K562 (cell line): Measurements from ENCODE around the gene ACSBG1. TPM values are rescaled to one million over a fixed set of nuclear protein-coding genes. Genes with fewer than 3 reads are reported as not detected.

Experiments used
- CBFB ChIP-seq: sonication (generic); formaldehyde crosslinking; IDR thresholded peaks from 2 replicates; pipeline ENCODE4 v1.4.0; 2020; ENCODE audit warnings: mild to moderate bottlenecking, missing genetic modification reagents
- NEUROD1 ChIP-seq: fragments of 150-350 bp; IDR thresholded peaks from 2 replicates; pipeline ENCODE4 v1.6.1; 2014; ENCODE audit warnings: borderline replicate concordance, low read length, low read depth; ENCODE audit not compliant: partially characterized antibody
- ZNF668 ChIP-seq: fragments of 250-450 bp; sonication (Bioruptor Pico); IDR thresholded peaks from 2 replicates; pipeline ENCODE4 v1.8.0; 2022; ENCODE audit warnings: mild to moderate bottlenecking, inconsistent platforms
- polyA plus RNA-seq, 8 experiments: library from polyadenylated mRNA; depleted of rRNA in 4 of 8; stranded (reverse) in 5 of 8; unstranded in 3 of 8; fragments of >200 nt; fragmentation: Nextera tagmentation in 2 of 8; fragmentation: Illumina TruSeq in 1 of 8; extraction: Ambion mirVana in 2 of 8; extraction: Trizol in 1 of 8; gene quantifications; 2 replicates each; pipeline versions ENCODE4 v1.2.1 to v1.2.3, GENCODE V29; 2011 to 2014; ENCODE audit warnings: inconsistent platforms in 1 of 8, missing spikeins in 1 of 8
- total RNA-seq, 7 experiments: library from RNA; depleted of rRNA in 6 of 7; stranded (reverse); fragments of >200 nt in 6 of 7; fragmentation: Illumina TruSeq in 2 of 7; extraction: Trizol in 2 of 7; gene quantifications; 2 replicates each; pipeline versions ENCODE4 v1.2.1 to v1.2.3, GENCODE V29; 2011 to 2021; ENCODE audit warnings: low replicate concordance in 1 of 7
- TF ChIP-seq, protein P1 (sequence below): fragments of 450-650 bp; IDR thresholded peaks from 2 replicates; pipeline ENCODE4 v1.6.1; 2016; ENCODE audit warnings: mild to moderate bottlenecking, moderate library complexity
- TF ChIP-seq, protein P2 (sequence below): IDR thresholded peaks from 3 replicates; pipeline ENCODE4 v1.6.1; 2011; ENCODE audit warnings: borderline replicate concordance, mild to moderate bottlenecking, moderate library complexity; ENCODE audit not compliant: insufficient read length; ENCODE audit errors: extremely low read depth
- TF ChIP-seq, protein P3 (sequence below): sonication (generic); formaldehyde crosslinking; IDR thresholded peaks from 2 replicates; pipeline ENCODE4 v1.8.1; 2023; ENCODE audit warnings: missing genetic modification reagents, mild to moderate bottlenecking, borderline replicate concordance

ACSBG1 gene
- total and polyA plus RNA-seq, 9 of the 15 experiments (the other 6 are each of a cell fraction or from before 2014, with no cell fraction given), result 0.36 to 6.4 (median 2.5) TPM

DNA sequence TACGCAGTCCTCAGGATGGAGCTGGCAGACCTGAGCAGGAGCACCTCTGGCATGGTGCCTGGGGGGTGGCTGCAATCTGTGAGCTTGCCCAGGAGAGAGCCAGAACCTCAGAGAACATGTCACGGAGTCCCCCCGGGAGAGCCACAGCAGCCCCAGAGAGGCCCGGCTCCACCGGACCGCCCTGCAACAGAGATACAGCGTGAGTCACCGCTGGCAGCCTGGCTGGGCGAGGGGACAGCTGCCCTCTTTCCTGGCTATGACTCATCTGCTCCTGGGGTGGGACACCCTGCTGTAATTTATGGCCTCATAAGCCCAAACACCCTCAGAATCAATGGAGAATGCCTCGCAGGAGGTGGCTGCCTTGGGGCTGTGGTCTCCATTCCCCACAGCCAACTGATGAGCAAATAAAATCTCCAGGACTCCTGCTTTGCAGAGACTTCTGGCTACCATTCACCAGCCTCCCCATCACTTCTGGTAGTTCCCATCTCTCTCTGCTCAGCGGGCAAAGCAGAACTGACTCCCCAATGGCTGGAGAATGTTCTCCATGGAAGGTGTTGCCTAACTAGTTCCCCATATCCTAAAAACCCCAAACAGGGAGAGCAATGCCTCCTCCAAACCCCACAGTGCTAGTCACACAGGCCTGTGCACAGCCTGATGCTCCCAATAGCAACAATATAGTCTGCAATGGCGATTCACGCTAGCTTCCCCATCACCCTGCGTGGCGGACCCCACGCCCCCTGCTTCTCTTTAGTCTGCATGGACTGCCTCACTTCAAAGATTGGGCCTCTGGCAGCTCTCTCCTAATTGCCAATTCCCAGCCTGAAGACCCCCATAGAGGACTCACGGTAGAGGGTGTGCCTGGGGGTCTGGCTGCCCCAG is 21.6 kb downstream of the ACSBG1 start (continued):
- TF ChIP-seq, protein P1, sequence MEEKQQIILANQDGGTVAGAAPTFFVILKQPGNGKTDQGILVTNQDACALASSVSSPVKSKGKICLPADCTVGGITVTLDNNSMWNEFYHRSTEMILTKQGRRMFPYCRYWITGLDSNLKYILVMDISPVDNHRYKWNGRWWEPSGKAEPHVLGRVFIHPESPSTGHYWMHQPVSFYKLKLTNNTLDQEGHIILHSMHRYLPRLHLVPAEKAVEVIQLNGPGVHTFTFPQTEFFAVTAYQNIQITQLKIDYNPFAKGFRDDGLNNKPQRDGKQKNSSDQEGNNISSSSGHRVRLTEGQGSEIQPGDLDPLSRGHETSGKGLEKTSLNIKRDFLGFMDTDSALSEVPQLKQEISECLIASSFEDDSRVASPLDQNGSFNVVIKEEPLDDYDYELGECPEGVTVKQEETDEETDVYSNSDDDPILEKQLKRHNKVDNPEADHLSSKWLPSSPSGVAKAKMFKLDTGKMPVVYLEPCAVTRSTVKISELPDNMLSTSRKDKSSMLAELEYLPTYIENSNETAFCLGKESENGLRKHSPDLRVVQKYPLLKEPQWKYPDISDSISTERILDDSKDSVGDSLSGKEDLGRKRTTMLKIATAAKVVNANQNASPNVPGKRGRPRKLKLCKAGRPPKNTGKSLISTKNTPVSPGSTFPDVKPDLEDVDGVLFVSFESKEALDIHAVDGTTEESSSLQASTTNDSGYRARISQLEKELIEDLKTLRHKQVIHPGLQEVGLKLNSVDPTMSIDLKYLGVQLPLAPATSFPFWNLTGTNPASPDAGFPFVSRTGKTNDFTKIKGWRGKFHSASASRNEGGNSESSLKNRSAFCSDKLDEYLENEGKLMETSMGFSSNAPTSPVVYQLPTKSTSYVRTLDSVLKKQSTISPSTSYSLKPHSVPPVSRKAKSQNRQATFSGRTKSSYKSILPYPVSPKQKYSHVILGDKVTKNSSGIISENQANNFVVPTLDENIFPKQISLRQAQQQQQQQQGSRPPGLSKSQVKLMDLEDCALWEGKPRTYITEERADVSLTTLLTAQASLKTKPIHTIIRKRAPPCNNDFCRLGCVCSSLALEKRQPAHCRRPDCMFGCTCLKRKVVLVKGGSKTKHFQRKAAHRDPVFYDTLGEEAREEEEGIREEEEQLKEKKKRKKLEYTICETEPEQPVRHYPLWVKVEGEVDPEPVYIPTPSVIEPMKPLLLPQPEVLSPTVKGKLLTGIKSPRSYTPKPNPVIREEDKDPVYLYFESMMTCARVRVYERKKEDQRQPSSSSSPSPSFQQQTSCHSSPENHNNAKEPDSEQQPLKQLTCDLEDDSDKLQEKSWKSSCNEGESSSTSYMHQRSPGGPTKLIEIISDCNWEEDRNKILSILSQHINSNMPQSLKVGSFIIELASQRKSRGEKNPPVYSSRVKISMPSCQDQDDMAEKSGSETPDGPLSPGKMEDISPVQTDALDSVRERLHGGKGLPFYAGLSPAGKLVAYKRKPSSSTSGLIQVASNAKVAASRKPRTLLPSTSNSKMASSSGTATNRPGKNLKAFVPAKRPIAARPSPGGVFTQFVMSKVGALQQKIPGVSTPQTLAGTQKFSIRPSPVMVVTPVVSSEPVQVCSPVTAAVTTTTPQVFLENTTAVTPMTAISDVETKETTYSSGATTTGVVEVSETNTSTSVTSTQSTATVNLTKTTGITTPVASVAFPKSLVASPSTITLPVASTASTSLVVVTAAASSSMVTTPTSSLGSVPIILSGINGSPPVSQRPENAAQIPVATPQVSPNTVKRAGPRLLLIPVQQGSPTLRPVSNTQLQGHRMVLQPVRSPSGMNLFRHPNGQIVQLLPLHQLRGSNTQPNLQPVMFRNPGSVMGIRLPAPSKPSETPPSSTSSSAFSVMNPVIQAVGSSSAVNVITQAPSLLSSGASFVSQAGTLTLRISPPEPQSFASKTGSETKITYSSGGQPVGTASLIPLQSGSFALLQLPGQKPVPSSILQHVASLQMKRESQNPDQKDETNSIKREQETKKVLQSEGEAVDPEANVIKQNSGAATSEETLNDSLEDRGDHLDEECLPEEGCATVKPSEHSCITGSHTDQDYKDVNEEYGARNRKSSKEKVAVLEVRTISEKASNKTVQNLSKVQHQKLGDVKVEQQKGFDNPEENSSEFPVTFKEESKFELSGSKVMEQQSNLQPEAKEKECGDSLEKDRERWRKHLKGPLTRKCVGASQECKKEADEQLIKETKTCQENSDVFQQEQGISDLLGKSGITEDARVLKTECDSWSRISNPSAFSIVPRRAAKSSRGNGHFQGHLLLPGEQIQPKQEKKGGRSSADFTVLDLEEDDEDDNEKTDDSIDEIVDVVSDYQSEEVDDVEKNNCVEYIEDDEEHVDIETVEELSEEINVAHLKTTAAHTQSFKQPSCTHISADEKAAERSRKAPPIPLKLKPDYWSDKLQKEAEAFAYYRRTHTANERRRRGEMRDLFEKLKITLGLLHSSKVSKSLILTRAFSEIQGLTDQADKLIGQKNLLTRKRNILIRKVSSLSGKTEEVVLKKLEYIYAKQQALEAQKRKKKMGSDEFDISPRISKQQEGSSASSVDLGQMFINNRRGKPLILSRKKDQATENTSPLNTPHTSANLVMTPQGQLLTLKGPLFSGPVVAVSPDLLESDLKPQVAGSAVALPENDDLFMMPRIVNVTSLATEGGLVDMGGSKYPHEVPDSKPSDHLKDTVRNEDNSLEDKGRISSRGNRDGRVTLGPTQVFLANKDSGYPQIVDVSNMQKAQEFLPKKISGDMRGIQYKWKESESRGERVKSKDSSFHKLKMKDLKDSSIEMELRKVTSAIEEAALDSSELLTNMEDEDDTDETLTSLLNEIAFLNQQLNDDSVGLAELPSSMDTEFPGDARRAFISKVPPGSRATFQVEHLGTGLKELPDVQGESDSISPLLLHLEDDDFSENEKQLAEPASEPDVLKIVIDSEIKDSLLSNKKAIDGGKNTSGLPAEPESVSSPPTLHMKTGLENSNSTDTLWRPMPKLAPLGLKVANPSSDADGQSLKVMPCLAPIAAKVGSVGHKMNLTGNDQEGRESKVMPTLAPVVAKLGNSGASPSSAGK, result no peak
- TF ChIP-seq, protein P2, sequence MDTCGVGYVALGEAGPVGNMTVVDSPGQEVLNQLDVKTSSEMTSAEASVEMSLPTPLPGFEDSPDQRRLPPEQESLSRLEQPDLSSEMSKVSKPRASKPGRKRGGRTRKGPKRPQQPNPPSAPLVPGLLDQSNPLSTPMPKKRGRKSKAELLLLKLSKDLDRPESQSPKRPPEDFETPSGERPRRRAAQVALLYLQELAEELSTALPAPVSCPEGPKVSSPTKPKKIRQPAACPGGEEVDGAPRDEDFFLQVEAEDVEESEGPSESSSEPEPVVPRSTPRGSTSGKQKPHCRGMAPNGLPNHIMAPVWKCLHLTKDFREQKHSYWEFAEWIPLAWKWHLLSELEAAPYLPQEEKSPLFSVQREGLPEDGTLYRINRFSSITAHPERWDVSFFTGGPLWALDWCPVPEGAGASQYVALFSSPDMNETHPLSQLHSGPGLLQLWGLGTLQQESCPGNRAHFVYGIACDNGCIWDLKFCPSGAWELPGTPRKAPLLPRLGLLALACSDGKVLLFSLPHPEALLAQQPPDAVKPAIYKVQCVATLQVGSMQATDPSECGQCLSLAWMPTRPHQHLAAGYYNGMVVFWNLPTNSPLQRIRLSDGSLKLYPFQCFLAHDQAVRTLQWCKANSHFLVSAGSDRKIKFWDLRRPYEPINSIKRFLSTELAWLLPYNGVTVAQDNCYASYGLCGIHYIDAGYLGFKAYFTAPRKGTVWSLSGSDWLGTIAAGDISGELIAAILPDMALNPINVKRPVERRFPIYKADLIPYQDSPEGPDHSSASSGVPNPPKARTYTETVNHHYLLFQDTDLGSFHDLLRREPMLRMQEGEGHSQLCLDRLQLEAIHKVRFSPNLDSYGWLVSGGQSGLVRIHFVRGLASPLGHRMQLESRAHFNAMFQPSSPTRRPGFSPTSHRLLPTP, result no peak
- no peak for TF ChIP-seq ZNF668
- peak; percentile 71 for TF ChIP-seq NEUROD1
- TF ChIP-seq, protein P3, sequence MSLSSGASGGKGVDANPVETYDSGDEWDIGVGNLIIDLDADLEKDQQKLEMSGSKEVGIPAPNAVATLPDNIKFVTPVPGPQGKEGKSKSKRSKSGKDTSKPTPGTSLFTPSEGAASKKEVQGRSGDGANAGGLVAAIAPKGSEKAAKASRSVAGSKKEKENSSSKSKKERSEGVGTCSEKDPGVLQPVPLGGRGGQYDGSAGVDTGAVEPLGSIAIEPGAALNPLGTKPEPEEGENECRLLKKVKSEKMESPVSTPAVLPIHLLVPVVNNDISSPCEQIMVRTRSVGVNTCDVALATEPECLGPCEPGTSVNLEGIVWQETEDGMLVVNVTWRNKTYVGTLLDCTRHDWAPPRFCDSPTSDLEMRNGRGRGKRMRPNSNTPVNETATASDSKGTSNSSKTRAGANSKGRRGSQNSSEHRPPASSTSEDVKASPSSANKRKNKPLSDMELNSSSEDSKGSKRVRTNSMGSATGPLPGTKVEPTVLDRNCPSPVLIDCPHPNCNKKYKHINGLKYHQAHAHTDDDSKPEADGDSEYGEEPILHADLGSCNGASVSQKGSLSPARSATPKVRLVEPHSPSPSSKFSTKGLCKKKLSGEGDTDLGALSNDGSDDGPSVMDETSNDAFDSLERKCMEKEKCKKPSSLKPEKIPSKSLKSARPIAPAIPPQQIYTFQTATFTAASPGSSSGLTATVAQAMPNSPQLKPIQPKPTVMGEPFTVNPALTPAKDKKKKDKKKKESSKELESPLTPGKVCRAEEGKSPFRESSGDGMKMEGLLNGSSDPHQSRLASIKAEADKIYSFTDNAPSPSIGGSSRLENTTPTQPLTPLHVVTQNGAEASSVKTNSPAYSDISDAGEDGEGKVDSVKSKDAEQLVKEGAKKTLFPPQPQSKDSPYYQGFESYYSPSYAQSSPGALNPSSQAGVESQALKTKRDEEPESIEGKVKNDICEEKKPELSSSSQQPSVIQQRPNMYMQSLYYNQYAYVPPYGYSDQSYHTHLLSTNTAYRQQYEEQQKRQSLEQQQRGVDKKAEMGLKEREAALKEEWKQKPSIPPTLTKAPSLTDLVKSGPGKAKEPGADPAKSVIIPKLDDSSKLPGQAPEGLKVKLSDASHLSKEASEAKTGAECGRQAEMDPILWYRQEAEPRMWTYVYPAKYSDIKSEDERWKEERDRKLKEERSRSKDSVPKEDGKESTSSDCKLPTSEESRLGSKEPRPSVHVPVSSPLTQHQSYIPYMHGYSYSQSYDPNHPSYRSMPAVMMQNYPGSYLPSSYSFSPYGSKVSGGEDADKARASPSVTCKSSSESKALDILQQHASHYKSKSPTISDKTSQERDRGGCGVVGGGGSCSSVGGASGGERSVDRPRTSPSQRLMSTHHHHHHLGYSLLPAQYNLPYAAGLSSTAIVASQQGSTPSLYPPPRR, result no peak
- TF ChIP-seq CBFB (CRISPR knock-in tag), result no peak
